HCT116 (cell line): ENCODE data around the gene C11orf54. TPM values are rescaled to one million over a fixed set of nuclear protein-coding genes. Genes with fewer than 3 reads are reported as not detected.

Source experiments
- ATAC-seq: fragments of 200-7000 bp; cut with Tn5 transposase; 2 replicates; pipeline ENCODE4 v1.9.1; 2020; ENCODE audit warnings: mild to moderate bottlenecking, moderate library complexity
- BruUV-seq: library from RNA; stranded (reverse); fragments of 400-500 nt; replicated peaks from 2 replicates; lab custom pipeline; 2021; lab: Mats Ljungman, UMichigan
- CTCF ChIA-PET: fragments of 300-600 bp; sonication (Branson Sonifier 250); formaldehyde crosslinking; loops from one replicate; lab custom pipeline; 2021; ENCODE audit warnings: antibody characterized with exemption; lab: Charles Lee
- POLR2A ChIA-PET: fragments of 300-600, 350-600 bp; sonication (Branson Sonifier 250); formaldehyde crosslinking; loops from one replicate; lab custom pipeline; 2021; ENCODE audit warnings: antibody characterized with exemption; lab: Charles Lee
- RAD21 ChIA-PET, 2 experiments: fragments of 300-600 bp; sonication (Branson Sonifier 250); formaldehyde crosslinking; loops; one replicate each; lab custom pipeline; 2023; ENCODE audit warnings: low total read pairs in 2 of 2; ENCODE audit not compliant: uncharacterized antibody in 2 of 2, unreplicated experiment in 2 of 2, low non-redundant PET in 1 of 2; lab: Charles Lee
- DNase-seq: peaks from one replicate; pipeline ENCODE4 v3.0.0-alpha.2; 2010; ENCODE audit warnings: low read depth, low spot score
- H2AFZ ChIP-seq: fragments of 200-600 bp; shearing (Covaris generic), sonication (generic); 2 replicates; pipeline ENCODE4 v1.6.1; 2017; ENCODE audit warnings: low read depth, mixed run types, mixed read lengths, antibody characterized with exemption, low read length; ENCODE audit not compliant: poor library complexity, severe bottlenecking
- H3K27ac ChIP-seq: 2 replicates; pipeline ENCODE4 v1.5.1; 2012; ENCODE audit warnings: low read depth, low read length
- H3K27me3 ChIP-seq: fragments of 200-600 bp; sonication (generic); 2 replicates; pipeline ENCODE4 v1.6.1; 2016; ENCODE audit warnings: mixed run types, low read length, mixed read lengths; ENCODE audit not compliant: insufficient read depth
- H3K36me3 ChIP-seq, 2 experiments: fragments of 200-500 bp in 1 of 2; fragments of 200-600 bp in 1 of 2; sonication (Bioruptor generic) in 1 of 2; sonication (generic) in 1 of 2; 2 replicates each; pipeline versions ENCODE4 v1.5.1 to v1.6.1; 2014 to 2016; ENCODE audit warnings: low read length in 2 of 2, inconsistent platforms in 1 of 2, mixed read lengths in 1 of 2, mixed run types in 1 of 2; ENCODE audit not compliant: insufficient read depth in 2 of 2, control insufficient read depth in 1 of 2
- H3K4me1 ChIP-seq, 2 experiments: fragments of 200-600 bp in 1 of 2; sonication (generic) in 1 of 2; 2 replicates each; pipeline versions ENCODE4 v1.5.1 to v1.6.1; 2012 to 2017; ENCODE audit warnings: low read length in 2 of 2, inconsistent platforms in 1 of 2, mild to moderate bottlenecking in 1 of 2, mixed read lengths in 1 of 2, mixed run types in 1 of 2, moderate library complexity in 1 of 2; ENCODE audit not compliant: insufficient read depth in 2 of 2, control insufficient read depth in 1 of 2
- H3K4me2 ChIP-seq: fragments of 200-600 bp; sonication (generic); 2 replicates; pipeline ENCODE4 v1.6.1; 2017; ENCODE audit warnings: mixed run types, low read length, mixed read lengths
- H3K4me3 ChIP-seq, 2 experiments: fragments of 200-600 bp in 1 of 2; sonication (generic) in 1 of 2; replicated peaks in 1 of 2; 2 replicates each; pipeline ENCODE4 v1.5.1; 2011 to 2016; ENCODE audit warnings: low read length in 2 of 2, control low read depth in 1 of 2, low read depth in 1 of 2, mild to moderate bottlenecking in 1 of 2, mixed read lengths in 1 of 2, mixed run types in 1 of 2
- H3K79me2 ChIP-seq: fragments of 200-600 bp; sonication (generic); 2 replicates; pipeline ENCODE4 v1.6.1; 2017; ENCODE audit warnings: mild to moderate bottlenecking, mixed run types, low read length, moderate library complexity, mixed read lengths; ENCODE audit not compliant: insufficient read depth
- H3K9ac ChIP-seq: fragments of 200-600 bp; sonication (generic); 2 replicates; pipeline ENCODE4 v1.6.1; 2016; ENCODE audit warnings: low read length, mixed read lengths
- H3K9me2 ChIP-seq: fragments of 200-600 bp; sonication (generic), shearing (Covaris generic); 2 replicates; pipeline ENCODE4 v1.6.1; 2017; ENCODE audit warnings: mixed run types, mild to moderate bottlenecking, moderate library complexity; ENCODE audit not compliant: insufficient read depth
- H3K9me3 ChIP-seq, 2 experiments: fragments of 200-500 bp in 1 of 2; fragments of 200-600 bp in 1 of 2; sonication (Bioruptor generic) in 1 of 2; sonication (generic) in 1 of 2; 2 replicates each; pipeline ENCODE4 v1.6.1; 2014 to 2017; ENCODE audit warnings: low read length in 2 of 2, mixed read lengths in 2 of 2, inconsistent platforms in 1 of 2, low read depth in 1 of 2, mild to moderate bottlenecking in 1 of 2, mixed run types in 1 of 2, moderate library complexity in 1 of 2; ENCODE audit not compliant: control insufficient read depth in 1 of 2, insufficient read depth in 1 of 2
- H4K20me1 ChIP-seq: fragments of 200-600 bp; sonication (generic), shearing (Covaris generic); 2 replicates; pipeline ENCODE4 v1.6.1; 2017; ENCODE audit warnings: mixed run types, mild to moderate bottlenecking, moderate library complexity; ENCODE audit not compliant: insufficient read depth
- CBX3 ChIP-seq: IDR thresholded peaks from 2 replicates; pipeline ENCODE4 v1.6.1; 2012; ENCODE audit warnings: low read depth
- CEBPB ChIP-seq: IDR thresholded peaks from 2 replicates; pipeline ENCODE4 v1.6.1; 2012; ENCODE audit warnings: low read depth
- EGR1 ChIP-seq: IDR thresholded peaks from 2 replicates; pipeline ENCODE4 v1.6.1; 2012; ENCODE audit warnings: low read depth
- ELF1 ChIP-seq: IDR thresholded peaks from 2 replicates; pipeline ENCODE4 v1.6.1; 2012; ENCODE audit warnings: low read depth, borderline replicate concordance
- EZH2 ChIP-seq: fragments of 200-600 bp; sonication (generic); IDR thresholded peaks from 2 replicates; pipeline ENCODE4 v1.6.1; 2017; ENCODE audit warnings: antibody characterized with exemption, mixed run types
- EZH2phosphoT487 ChIP-seq: fragments of 200-600 bp; IDR thresholded peaks from 2 replicates; pipeline ENCODE4 v1.6.1; 2018; ENCODE audit warnings: antibody characterized with exemption, borderline replicate concordance
- FOSL1 ChIP-seq: IDR thresholded peaks from 2 replicates; pipeline ENCODE4 v1.6.1; 2012; ENCODE audit warnings: low read depth
- JUND ChIP-seq: IDR thresholded peaks from 2 replicates; pipeline ENCODE4 v1.6.1; 2012
- POLR2AphosphoS5 ChIP-seq: IDR thresholded peaks from 2 replicates; pipeline ENCODE4 v1.6.1; 2011; ENCODE audit warnings: mild to moderate bottlenecking, low read depth, low read length, moderate library complexity
- SP1 ChIP-seq: IDR thresholded peaks from 2 replicates; pipeline ENCODE4 v1.6.1; 2012; ENCODE audit warnings: low read depth
- SRF ChIP-seq: IDR thresholded peaks from 2 replicates; pipeline ENCODE4 v1.6.1; 2012; ENCODE audit warnings: low read depth
- TCF7L2 ChIP-seq: IDR thresholded peaks from 2 replicates; pipeline ENCODE4 v1.7.0; 2011; ENCODE audit warnings: borderline replicate concordance, inconsistent platforms; ENCODE audit not compliant: insufficient read depth, insufficient read length; ENCODE audit errors: extremely low read depth
- YY1 ChIP-seq: IDR thresholded peaks from 2 replicates; pipeline ENCODE4 v1.6.1; 2011; ENCODE audit warnings: low read length, low read depth, moderate library complexity, mild to moderate bottlenecking; ENCODE audit not compliant: insufficient replicate concordance; ENCODE audit errors: extremely low read depth
- ZFX ChIP-seq: fragments of 450-650 bp; IDR thresholded peaks from 2 replicates; pipeline ENCODE4 v1.6.1; 2017
- ZNF274 ChIP-seq: fragments of 200-500 bp; sonication (Bioruptor generic); IDR thresholded peaks from 2 replicates; pipeline ENCODE4 v1.6.1; 2014; ENCODE audit warnings: mild to moderate bottlenecking, low read depth, low read length, inconsistent platforms
- intact Hi-C: fragments of 100-400 bp; cut with micrococcal nuclease; formaldehyde crosslinking; loops from 2 replicates; pipeline ENCODE4 v1.10.0; 2022
- total RNA-seq: library from RNA; stranded (reverse); gene quantifications from one replicate; pipeline ENCODE4 v1.2.1, GENCODE V29; 2021; ENCODE audit not compliant: unreplicated experiment
- TF ChIP-seq, protein P1 (sequence below), 3 experiments: fragments of 200-600 bp in 1 of 3; sonication (generic) in 1 of 3; IDR thresholded peaks in 2 of 3; conservative IDR thresholded peaks in 1 of 3; 2 replicates each; pipeline ENCODE4 v1.5.1; 2012 to 2017; ENCODE audit warnings: low read depth in 2 of 3, low read length in 2 of 3, antibody characterized with exemption in 1 of 3, borderline replicate concordance in 1 of 3, control low read depth in 1 of 3, mild to moderate bottlenecking in 1 of 3, mixed read lengths in 1 of 3, mixed run types in 1 of 3, moderate library complexity in 1 of 3; ENCODE audit not compliant: insufficient read depth in 1 of 3
- TF ChIP-seq, protein P2 (sequence below): IDR thresholded peaks from 2 replicates; pipeline ENCODE4 v1.6.1; 2011; ENCODE audit warnings: mild to moderate bottlenecking, low read length, moderate library complexity; ENCODE audit not compliant: insufficient replicate concordance; ENCODE audit errors: extremely low read depth
- TF ChIP-seq, protein P3 (sequence below): IDR thresholded peaks from 2 replicates; pipeline ENCODE4 v1.6.1; 2012; ENCODE audit warnings: low read depth

The C11orf54 gene
- total RNA-seq, 1 experiment from 2014 or later: 26.1 TPM

DNA sequence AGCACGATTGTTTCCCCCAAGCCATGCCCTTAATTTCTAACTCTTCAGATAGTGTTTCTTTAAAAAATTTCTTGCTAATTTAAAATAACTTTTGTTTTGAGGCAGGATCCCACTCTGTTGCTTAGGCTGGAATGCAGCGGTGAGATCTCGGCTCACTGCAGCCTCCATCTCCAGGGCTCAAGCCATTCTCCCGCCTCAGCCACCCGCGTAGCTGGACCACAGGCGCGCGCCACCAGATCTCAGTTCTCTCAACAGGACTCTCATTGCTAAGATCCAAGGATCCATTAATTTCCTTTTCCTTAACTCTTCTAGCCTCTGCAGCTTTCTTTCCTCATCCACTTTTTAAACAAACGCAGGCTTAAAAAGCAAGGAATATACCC, 42.3 kb downstream of the C11orf54 start:
- ChIA-PET POLR2A (interaction anchor here (0.8 to 2.3 kb wide), 9 partner anchors 9 to 1186 kb away, joined by 3 to 39 read pairs (median 4); partner anchors contain the start of genes C11orf54 and TAF1D), CTCF (interaction anchor here (0.8 to 1.1 kb wide), 4 partner anchors 26 to 549 kb away, joined by 3 to 7 read pairs (median 4); partner anchors contain the start of genes C11orf54 and TAF1D), RAD21 (interaction anchor here in 1 of 2 experiments (0.9 kb wide), 1 partner anchor 42 kb away, joined by 4 read pairs; the partner anchor contains the start of genes C11orf54 and TAF1D)
- ATAC-seq (peak; percentile 72), DNase-seq (no peak)
- Histone ChIP-seq H3K27ac (peak overlapping the region; percentile 87), H3K9ac (peak overlapping the region; percentile 98), H3K4me2 (peak overlapping the region; percentile 77), H3K36me3 (peaks cover 3 to 8% of the 10 kb centered on the region in 2 experiments; a peak in 2 of 4 replicates), H3K9me2 (no peaks in the 10 kb centered on the region), H4K20me1 (peaks cover 15% of the 10 kb centered on the region; the same call in 1 of the 2 replicates), H2AFZ (peak overlapping the region; percentile 49), H3K9me3 (no peaks in the 10 kb centered on the region), H3K4me1 (peaks cover 9 to 12% of the 10 kb centered on the region in 2 experiments; a peak in 3 of 4 replicates), H3K79me2 (peaks cover 47% of the 10 kb centered on the region), H3K27me3 (no peaks in the 10 kb centered on the region), H3K4me3 (peak overlapping the region; percentile 75 to 93)
- BruUV-seq: TSS peak; percentile 83
- TF ChIP-seq SRF: no peak
- no peak for TF ChIP-seq TCF7L2
- TF ChIP-seq, protein P1, sequence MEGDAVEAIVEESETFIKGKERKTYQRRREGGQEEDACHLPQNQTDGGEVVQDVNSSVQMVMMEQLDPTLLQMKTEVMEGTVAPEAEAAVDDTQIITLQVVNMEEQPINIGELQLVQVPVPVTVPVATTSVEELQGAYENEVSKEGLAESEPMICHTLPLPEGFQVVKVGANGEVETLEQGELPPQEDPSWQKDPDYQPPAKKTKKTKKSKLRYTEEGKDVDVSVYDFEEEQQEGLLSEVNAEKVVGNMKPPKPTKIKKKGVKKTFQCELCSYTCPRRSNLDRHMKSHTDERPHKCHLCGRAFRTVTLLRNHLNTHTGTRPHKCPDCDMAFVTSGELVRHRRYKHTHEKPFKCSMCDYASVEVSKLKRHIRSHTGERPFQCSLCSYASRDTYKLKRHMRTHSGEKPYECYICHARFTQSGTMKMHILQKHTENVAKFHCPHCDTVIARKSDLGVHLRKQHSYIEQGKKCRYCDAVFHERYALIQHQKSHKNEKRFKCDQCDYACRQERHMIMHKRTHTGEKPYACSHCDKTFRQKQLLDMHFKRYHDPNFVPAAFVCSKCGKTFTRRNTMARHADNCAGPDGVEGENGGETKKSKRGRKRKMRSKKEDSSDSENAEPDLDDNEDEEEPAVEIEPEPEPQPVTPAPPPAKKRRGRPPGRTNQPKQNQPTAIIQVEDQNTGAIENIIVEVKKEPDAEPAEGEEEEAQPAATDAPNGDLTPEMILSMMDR (IDR thresholded peaks at IDR 0.05 in 2 of 3, conservative IDR thresholded peaks at IDR 0.05 in 1 of 3; ENCODE audit: borderline replicate concordance in 1 of 3, insufficient read depth in 1 of 3, low read depth in 2 of 3, low read length in 2 of 3): no peak
- TF ChIP-seq, protein P2, sequence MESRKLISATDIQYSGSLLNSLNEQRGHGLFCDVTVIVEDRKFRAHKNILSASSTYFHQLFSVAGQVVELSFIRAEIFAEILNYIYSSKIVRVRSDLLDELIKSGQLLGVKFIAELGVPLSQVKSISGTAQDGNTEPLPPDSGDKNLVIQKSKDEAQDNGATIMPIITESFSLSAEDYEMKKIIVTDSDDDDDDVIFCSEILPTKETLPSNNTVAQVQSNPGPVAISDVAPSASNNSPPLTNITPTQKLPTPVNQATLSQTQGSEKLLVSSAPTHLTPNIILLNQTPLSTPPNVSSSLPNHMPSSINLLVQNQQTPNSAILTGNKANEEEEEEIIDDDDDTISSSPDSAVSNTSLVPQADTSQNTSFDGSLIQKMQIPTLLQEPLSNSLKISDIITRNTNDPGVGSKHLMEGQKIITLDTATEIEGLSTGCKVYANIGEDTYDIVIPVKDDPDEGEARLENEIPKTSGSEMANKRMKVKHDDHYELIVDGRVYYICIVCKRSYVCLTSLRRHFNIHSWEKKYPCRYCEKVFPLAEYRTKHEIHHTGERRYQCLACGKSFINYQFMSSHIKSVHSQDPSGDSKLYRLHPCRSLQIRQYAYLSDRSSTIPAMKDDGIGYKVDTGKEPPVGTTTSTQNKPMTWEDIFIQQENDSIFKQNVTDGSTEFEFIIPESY: no peak
- TF ChIP-seq EZH2phosphoT487: no peak
- TF ChIP-seq YY1: no peak
- TF ChIP-seq FOSL1: no peak; the same call in 1 of the 2 replicates
- TF ChIP-seq CEBPB: no peak
- TF ChIP-seq, protein P3, sequence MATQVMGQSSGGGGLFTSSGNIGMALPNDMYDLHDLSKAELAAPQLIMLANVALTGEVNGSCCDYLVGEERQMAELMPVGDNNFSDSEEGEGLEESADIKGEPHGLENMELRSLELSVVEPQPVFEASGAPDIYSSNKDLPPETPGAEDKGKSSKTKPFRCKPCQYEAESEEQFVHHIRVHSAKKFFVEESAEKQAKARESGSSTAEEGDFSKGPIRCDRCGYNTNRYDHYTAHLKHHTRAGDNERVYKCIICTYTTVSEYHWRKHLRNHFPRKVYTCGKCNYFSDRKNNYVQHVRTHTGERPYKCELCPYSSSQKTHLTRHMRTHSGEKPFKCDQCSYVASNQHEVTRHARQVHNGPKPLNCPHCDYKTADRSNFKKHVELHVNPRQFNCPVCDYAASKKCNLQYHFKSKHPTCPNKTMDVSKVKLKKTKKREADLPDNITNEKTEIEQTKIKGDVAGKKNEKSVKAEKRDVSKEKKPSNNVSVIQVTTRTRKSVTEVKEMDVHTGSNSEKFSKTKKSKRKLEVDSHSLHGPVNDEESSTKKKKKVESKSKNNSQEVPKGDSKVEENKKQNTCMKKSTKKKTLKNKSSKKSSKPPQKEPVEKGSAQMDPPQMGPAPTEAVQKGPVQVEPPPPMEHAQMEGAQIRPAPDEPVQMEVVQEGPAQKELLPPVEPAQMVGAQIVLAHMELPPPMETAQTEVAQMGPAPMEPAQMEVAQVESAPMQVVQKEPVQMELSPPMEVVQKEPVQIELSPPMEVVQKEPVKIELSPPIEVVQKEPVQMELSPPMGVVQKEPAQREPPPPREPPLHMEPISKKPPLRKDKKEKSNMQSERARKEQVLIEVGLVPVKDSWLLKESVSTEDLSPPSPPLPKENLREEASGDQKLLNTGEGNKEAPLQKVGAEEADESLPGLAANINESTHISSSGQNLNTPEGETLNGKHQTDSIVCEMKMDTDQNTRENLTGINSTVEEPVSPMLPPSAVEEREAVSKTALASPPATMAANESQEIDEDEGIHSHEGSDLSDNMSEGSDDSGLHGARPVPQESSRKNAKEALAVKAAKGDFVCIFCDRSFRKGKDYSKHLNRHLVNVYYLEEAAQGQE: no peak
- no peak for TF ChIP-seq ZNF274
- no peak for TF ChIP-seq JUND
- TF ChIP-seq EGR1: no peak
- no peak for TF ChIP-seq ZFX
- no peak for TF ChIP-seq ELF1
- TF ChIP-seq CBX3: no peak
- TF ChIP-seq EZH2: no peak
- no peak for TF ChIP-seq POLR2AphosphoS5
- no peak for TF ChIP-seq SP1
- intact Hi-C loops: loop anchor here (2.0 kb wide), 1 partner anchor 43 kb away; the partner anchor contains the start of genes C11orf54 and TAF1D
